ENCODE measurements around the gene LHX4.

The LHX4 gene

GRCh38 chr1:180241716-180242544 lies 11.9 kb downstream of the LHX4 start:
- Mint-ChIP-seq H3K27ac (no peak overlapping the region), H3K36me3 (no peaks in the 10 kb centered on the region)

GRCh38 chr1:180243517-180244221 lies 13.6 kb downstream of the LHX4 start:
- DNase-seq (ENCODE audit: low spot score in 2 of 2) (no peak), ATAC-seq (no peak)
- Mint-ChIP-seq H3K36me3 (no peaks in the 10 kb centered on the region), H3K27ac (no peak overlapping the region), H3K9me3 (no peaks in the 10 kb centered on the region), H3K4me3 (no peak overlapping the region), H3K4me1 (no peaks in the 10 kb centered on the region)

More at GRCh38 chr1:180241716-180242544, 11.9 kb downstream of the LHX4 start:
- DNase-seq (ENCODE audit: low spot score in 2 of 2), result no peak
- no peaks in the 10 kb centered on the region for H3K4me1 Mint-ChIP-seq
- H3K9me3 Mint-ChIP-seq, result no peaks in the 10 kb centered on the region
- no peak for ATAC-seq
- H3K4me3 Mint-ChIP-seq, result no peak overlapping the region

GRCh38 chr1:180244840-180245239 lies 14.8 kb downstream of the LHX4 start:
- Mint-ChIP-seq H3K4me1 (no peaks in the 10 kb centered on the region), H3K4me3 (no peak overlapping the region), H3K9me3 (no peaks in the 10 kb centered on the region), H3K27ac (no peak overlapping the region), H3K36me3 (no peaks in the 10 kb centered on the region)
- DNase-seq (ENCODE audit: low spot score in 2 of 2) (no peak), ATAC-seq (no peak)

GRCh38 chr1:180246579-180246978 lies 16.5 kb downstream of the LHX4 start:
- H3K9me3 Mint-ChIP-seq, result no peaks in the 10 kb centered on the region
- peaks cover 7% of the 10 kb centered on the region for H3K4me1 Mint-ChIP-seq
- no peaks in the 10 kb centered on the region for H3K36me3 Mint-ChIP-seq
- H3K27ac Mint-ChIP-seq, result no peak overlapping the region
- no peak overlapping the region for H3K4me3 Mint-ChIP-seq
- DNase-seq (ENCODE audit: low spot score in 2 of 2) (no peak), ATAC-seq (no peak)

GRCh38 chr1:180247061-180247460 lies 17.0 kb downstream of the LHX4 start:
- H3K27ac Mint-ChIP-seq, result no peak overlapping the region
- H3K9me3 Mint-ChIP-seq, result no peaks in the 10 kb centered on the region
- no peaks in the 10 kb centered on the region for H3K36me3 Mint-ChIP-seq
- no peak for DNase-seq (ENCODE audit: low spot score in 2 of 2)
- H3K4me3 Mint-ChIP-seq, result no peak overlapping the region
- H3K4me1 Mint-ChIP-seq, result peaks cover 11% of the 10 kb centered on the region
- no peak for ATAC-seq

- ATAC-seq, result no peak
Measured at GRCh38 chr1:180247580-180247979, 17.5 kb downstream of the LHX4 start.

GRCh38 chr1:180248176-180248575 lies 18.1 kb downstream of the LHX4 start:
- H3K4me1 Mint-ChIP-seq, result peaks cover 19% of the 10 kb centered on the region
- DNase-seq (ENCODE audit: low spot score in 2 of 2), result no peak

More at GRCh38 chr1:180247580-180247979, 17.5 kb downstream of the LHX4 start:
- no peaks in the 10 kb centered on the region for H3K36me3 Mint-ChIP-seq
- H3K4me3 Mint-ChIP-seq, result no peak overlapping the region
- peaks cover 17% of the 10 kb centered on the region for H3K4me1 Mint-ChIP-seq
- H3K27ac Mint-ChIP-seq, result no peak overlapping the region
- no peak for DNase-seq (ENCODE audit: low spot score in 2 of 2)
- H3K9me3 Mint-ChIP-seq, result no peaks in the 10 kb centered on the region

GRCh38 chr1:180248731-180249681 lies 18.9 kb downstream of the LHX4 start:
- ATAC-seq, result no peak

More at GRCh38 chr1:180248176-180248575, 18.1 kb downstream of the LHX4 start:
- ATAC-seq, result no peak
- no peaks in the 10 kb centered on the region for H3K36me3 Mint-ChIP-seq
- no peak overlapping the region for H3K4me3 Mint-ChIP-seq
- no peak overlapping the region for H3K27ac Mint-ChIP-seq
- no peaks in the 10 kb centered on the region for H3K9me3 Mint-ChIP-seq

GRCh38 chr1:180249725-180250498 lies 19.8 kb downstream of the LHX4 start:
- peaks cover 19% of the 10 kb centered on the region for H3K4me1 Mint-ChIP-seq
- H3K27ac Mint-ChIP-seq, result no peak overlapping the region
- DNase-seq (ENCODE audit: low spot score in 2 of 2) (no peak), ATAC-seq (no peak)
- H3K4me3 Mint-ChIP-seq, result no peak overlapping the region
- no peaks in the 10 kb centered on the region for H3K36me3 Mint-ChIP-seq
- H3K9me3 Mint-ChIP-seq, result no peaks in the 10 kb centered on the region

More at GRCh38 chr1:180248731-180249681, 18.9 kb downstream of the LHX4 start:
- no peak for DNase-seq (ENCODE audit: low spot score in 2 of 2)
- H3K4me1 Mint-ChIP-seq, result peaks cover 19% of the 10 kb centered on the region
- H3K4me3 Mint-ChIP-seq, result no peak overlapping the region
- no peaks in the 10 kb centered on the region for H3K9me3 Mint-ChIP-seq
- no peaks in the 10 kb centered on the region for H3K36me3 Mint-ChIP-seq
- no peak overlapping the region for H3K27ac Mint-ChIP-seq

- Mint-ChIP-seq H3K36me3 (no peaks in the 10 kb centered on the region), H3K9me3 (no peaks in the 10 kb centered on the region), H3K4me3 (no peak overlapping the region)
Measured at GRCh38 chr1:180250499-180250770, 20.4 kb downstream of the LHX4 start.

GRCh38 chr1:180250883-180251509 lies 20.9 kb downstream of the LHX4 start:
- H3K9me3 Mint-ChIP-seq, result no peaks in the 10 kb centered on the region
- DNase-seq (ENCODE audit: low spot score in 2 of 2) (no peak), ATAC-seq (no peak)
- H3K4me1 Mint-ChIP-seq, result peaks cover 19% of the 10 kb centered on the region
- no peak overlapping the region for H3K4me3 Mint-ChIP-seq
- no peak overlapping the region for H3K27ac Mint-ChIP-seq
- no peaks in the 10 kb centered on the region for H3K36me3 Mint-ChIP-seq

More at GRCh38 chr1:180250499-180250770, 20.4 kb downstream of the LHX4 start:
- DNase-seq (ENCODE audit: low spot score in 2 of 2) (no peak), ATAC-seq (no peak)
- Mint-ChIP-seq H3K4me1 (peaks cover 19% of the 10 kb centered on the region), H3K27ac (no peak overlapping the region)

GRCh38 chr1:180251526-180252305 lies 21.7 kb downstream of the LHX4 start:
- peaks cover 19% of the 10 kb centered on the region for H3K4me1 Mint-ChIP-seq
- H3K27ac Mint-ChIP-seq, result no peak overlapping the region
- H3K9me3 Mint-ChIP-seq, result no peaks in the 10 kb centered on the region
- ATAC-seq (no peak), DNase-seq (ENCODE audit: low spot score in 2 of 2) (no peak)
- no peaks in the 10 kb centered on the region for H3K36me3 Mint-ChIP-seq
- H3K4me3 Mint-ChIP-seq, result no peak overlapping the region

- H3K27ac Mint-ChIP-seq, result no peak overlapping the region
- peak; percentile 60 for ATAC-seq
Measured at GRCh38 chr1:180252638-180253536, 22.8 kb downstream of the LHX4 start.

More at GRCh38 chr1:180252638-180253536, 22.8 kb downstream of the LHX4 start:
- H3K9me3 Mint-ChIP-seq, result no peaks in the 10 kb centered on the region
- H3K4me3 Mint-ChIP-seq, result no peak overlapping the region
- H3K4me1 Mint-ChIP-seq, result peaks cover 19% of the 10 kb centered on the region
- H3K36me3 Mint-ChIP-seq, result no peaks in the 10 kb centered on the region
- peak; percentile 65 to 89 for DNase-seq (ENCODE audit: low spot score in 2 of 2)

Data from stimulated activated effector memory CD8-positive, alpha-beta T cell treated with anti-CD3 and anti-CD28 coated beads, Interleukin-12 subunit alpha, Interleukin-12 subunit beta, amount 100 ng/mL, for 72 hours (primary cell).